IMR-90 (cell line): ENCODE measurements around the gene GNG7.

ENCODE experiments used
- CEBPB ChIP-seq: IDR thresholded peaks from 2 replicates; pipeline ENCODE4 v1.6.1; 2012; ENCODE audit warnings: low read depth, low read length, improper control_type of control experiment
- CHD1 ChIP-seq: IDR thresholded peaks from 2 replicates; pipeline ENCODE4 v1.6.1; 2012; ENCODE audit warnings: low read depth, low read length, improper control_type of control experiment
- FOS ChIP-seq: fragments of 150-350 bp; IDR thresholded peaks from 2 replicates; pipeline ENCODE4 v1.6.1; 2016; ENCODE audit warnings: low read depth, low read length
- MAFK ChIP-seq: IDR thresholded peaks from 2 replicates; pipeline ENCODE4 v1.6.1; 2012; ENCODE audit warnings: low read depth, low read length, improper control_type of control experiment
- MAZ ChIP-seq: IDR thresholded peaks from 2 replicates; pipeline ENCODE4 v1.6.1; 2012; ENCODE audit warnings: low read depth, mild to moderate bottlenecking, low read length, improper control_type of control experiment, moderate library complexity, borderline replicate concordance
- MXI1 ChIP-seq: IDR thresholded peaks from 2 replicates; pipeline ENCODE4 v1.6.1; 2012; ENCODE audit warnings: low read depth, mild to moderate bottlenecking, low read length, moderate library complexity, borderline replicate concordance
- POLR2A ChIP-seq: IDR thresholded peaks from 2 replicates; pipeline ENCODE4 v1.6.1; 2012; ENCODE audit warnings: mild to moderate bottlenecking, low read depth, low read length
- RAD21 ChIP-seq: IDR thresholded peaks from 2 replicates; pipeline ENCODE4 v1.6.1; 2012; ENCODE audit warnings: low read length, improper control_type of control experiment
- RCOR1 ChIP-seq: IDR thresholded peaks from 2 replicates; pipeline ENCODE4 v1.6.1; 2012; ENCODE audit warnings: mild to moderate bottlenecking, low read length, improper control_type of control experiment; ENCODE audit not compliant: insufficient replicate concordance
- RFX5 ChIP-seq: IDR thresholded peaks from 2 replicates; pipeline ENCODE4 v1.8.0; 2012; ENCODE audit warnings: low read depth, mild to moderate bottlenecking, low read length, moderate library complexity
- SMC3 ChIP-seq: fragments of 150-350 bp; IDR thresholded peaks from 2 replicates; pipeline ENCODE4 v1.6.1; 2016; ENCODE audit warnings: low read depth, mild to moderate bottlenecking, antibody characterized with exemption, low read length, moderate library complexity
- TF ChIP-seq, protein P1 (sequence below): conservative IDR thresholded peaks from 2 replicates; pipeline ENCODE4 v1.5.1; 2012; ENCODE audit warnings: mild to moderate bottlenecking, low read depth, low read length, improper control_type of control experiment
- TF ChIP-seq, protein P2 (sequence below): fragments of 150-350 bp; IDR thresholded peaks from 2 replicates; pipeline ENCODE4 v1.6.1; 2016; ENCODE audit warnings: low read depth, mild to moderate bottlenecking, low read length, moderate library complexity, borderline replicate concordance

DNA sequence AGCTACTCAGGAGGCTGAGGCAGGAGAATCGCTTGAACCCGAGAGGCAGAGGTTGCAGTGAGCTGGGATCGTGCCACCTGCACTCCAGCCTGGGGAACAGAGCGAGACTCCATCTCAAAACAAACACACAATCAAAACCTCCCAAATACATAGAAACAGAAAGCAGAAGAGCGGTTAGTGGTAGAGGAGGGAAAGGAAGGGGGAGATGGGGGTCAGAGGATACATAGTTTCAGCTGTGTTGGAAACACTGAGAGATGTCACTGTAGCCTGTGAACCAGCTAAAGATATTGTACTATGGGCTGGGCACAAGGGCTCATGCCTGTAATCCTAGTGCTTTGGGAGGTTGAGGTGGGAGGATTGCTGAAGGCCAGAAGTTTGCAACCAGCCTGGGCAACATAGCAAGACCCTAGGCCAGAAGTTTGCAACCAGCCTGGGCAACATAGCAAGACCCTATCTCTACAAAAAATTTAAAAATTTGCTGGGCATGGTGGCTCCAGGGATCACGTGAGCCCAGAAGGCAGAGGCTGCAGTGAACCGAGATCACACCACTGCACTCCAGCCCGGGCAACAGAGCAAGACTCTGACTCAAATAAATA, 49.9 kb downstream of the GNG7 start:
- no peak for TF ChIP-seq SMC3
- TF ChIP-seq, protein P1, sequence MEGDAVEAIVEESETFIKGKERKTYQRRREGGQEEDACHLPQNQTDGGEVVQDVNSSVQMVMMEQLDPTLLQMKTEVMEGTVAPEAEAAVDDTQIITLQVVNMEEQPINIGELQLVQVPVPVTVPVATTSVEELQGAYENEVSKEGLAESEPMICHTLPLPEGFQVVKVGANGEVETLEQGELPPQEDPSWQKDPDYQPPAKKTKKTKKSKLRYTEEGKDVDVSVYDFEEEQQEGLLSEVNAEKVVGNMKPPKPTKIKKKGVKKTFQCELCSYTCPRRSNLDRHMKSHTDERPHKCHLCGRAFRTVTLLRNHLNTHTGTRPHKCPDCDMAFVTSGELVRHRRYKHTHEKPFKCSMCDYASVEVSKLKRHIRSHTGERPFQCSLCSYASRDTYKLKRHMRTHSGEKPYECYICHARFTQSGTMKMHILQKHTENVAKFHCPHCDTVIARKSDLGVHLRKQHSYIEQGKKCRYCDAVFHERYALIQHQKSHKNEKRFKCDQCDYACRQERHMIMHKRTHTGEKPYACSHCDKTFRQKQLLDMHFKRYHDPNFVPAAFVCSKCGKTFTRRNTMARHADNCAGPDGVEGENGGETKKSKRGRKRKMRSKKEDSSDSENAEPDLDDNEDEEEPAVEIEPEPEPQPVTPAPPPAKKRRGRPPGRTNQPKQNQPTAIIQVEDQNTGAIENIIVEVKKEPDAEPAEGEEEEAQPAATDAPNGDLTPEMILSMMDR = no peak
- TF ChIP-seq RAD21 = no peak
- TF ChIP-seq CEBPB = no peak
- no peak for TF ChIP-seq MAFK
- no peak for TF ChIP-seq POLR2A
- TF ChIP-seq MXI1 = no peak
- no peak for TF ChIP-seq FOS
- no peak for TF ChIP-seq MAZ
- TF ChIP-seq RFX5 = no peak
- TF ChIP-seq, protein P2, sequence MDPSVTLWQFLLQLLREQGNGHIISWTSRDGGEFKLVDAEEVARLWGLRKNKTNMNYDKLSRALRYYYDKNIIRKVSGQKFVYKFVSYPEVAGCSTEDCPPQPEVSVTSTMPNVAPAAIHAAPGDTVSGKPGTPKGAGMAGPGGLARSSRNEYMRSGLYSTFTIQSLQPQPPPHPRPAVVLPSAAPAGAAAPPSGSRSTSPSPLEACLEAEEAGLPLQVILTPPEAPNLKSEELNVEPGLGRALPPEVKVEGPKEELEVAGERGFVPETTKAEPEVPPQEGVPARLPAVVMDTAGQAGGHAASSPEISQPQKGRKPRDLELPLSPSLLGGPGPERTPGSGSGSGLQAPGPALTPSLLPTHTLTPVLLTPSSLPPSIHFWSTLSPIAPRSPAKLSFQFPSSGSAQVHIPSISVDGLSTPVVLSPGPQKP = no peak
- TF ChIP-seq CHD1 = no peak
- no peak for TF ChIP-seq RCOR1
